Neural cell (in vitro differentiated cells): ENCODE data around the gene ANKS3.
"Not testable (repeated sequence)": the region's sequence is repeated elsewhere in the genome, so short reads cannot be mapped to it uniquely, and the experiment has no call there.

Source experiments
- CTCF ChIP-seq: fragments of 450-650 bp; IDR thresholded peaks from 2 replicates; pipeline ENCODE4 v1.5.1; 2014; ENCODE audit warnings: antibody characterized with exemption, mild to moderate bottlenecking, moderate library complexity; ENCODE audit not compliant: poor library complexity, severe bottlenecking
- EP300 ChIP-seq: fragments of 450-650 bp; conservative IDR thresholded peaks from 2 replicates; pipeline ENCODE4 v1.6.1; 2014; ENCODE audit warnings: antibody characterized with exemption, mild to moderate bottlenecking, moderate library complexity; ENCODE audit not compliant: poor library complexity, severe bottlenecking
- EZH2 ChIP-seq: fragments of 200-600, 300-800 bp; shearing (Covaris generic), sonication (generic); IDR thresholded peaks from 2 replicates; pipeline ENCODE4 v1.6.1; 2014; ENCODE audit warnings: antibody characterized with exemption, low read length, borderline replicate concordance, mild to moderate bottlenecking; ENCODE audit not compliant: insufficient read depth, poor library complexity, severe bottlenecking
- TAF1 ChIP-seq: IDR thresholded peaks from 2 replicates; pipeline ENCODE4 v1.6.1; 2012; ENCODE audit warnings: low read depth
- TF ChIP-seq, protein P1 (sequence below): IDR thresholded peaks from 2 replicates; pipeline ENCODE4 v1.6.1; 2012; ENCODE audit warnings: borderline replicate concordance

- TF ChIP-seq CTCF: peak; percentile 49
- not testable (repeated sequence) for TF ChIP-seq EP300, EZH2, TAF1
- TF ChIP-seq, protein P1, sequence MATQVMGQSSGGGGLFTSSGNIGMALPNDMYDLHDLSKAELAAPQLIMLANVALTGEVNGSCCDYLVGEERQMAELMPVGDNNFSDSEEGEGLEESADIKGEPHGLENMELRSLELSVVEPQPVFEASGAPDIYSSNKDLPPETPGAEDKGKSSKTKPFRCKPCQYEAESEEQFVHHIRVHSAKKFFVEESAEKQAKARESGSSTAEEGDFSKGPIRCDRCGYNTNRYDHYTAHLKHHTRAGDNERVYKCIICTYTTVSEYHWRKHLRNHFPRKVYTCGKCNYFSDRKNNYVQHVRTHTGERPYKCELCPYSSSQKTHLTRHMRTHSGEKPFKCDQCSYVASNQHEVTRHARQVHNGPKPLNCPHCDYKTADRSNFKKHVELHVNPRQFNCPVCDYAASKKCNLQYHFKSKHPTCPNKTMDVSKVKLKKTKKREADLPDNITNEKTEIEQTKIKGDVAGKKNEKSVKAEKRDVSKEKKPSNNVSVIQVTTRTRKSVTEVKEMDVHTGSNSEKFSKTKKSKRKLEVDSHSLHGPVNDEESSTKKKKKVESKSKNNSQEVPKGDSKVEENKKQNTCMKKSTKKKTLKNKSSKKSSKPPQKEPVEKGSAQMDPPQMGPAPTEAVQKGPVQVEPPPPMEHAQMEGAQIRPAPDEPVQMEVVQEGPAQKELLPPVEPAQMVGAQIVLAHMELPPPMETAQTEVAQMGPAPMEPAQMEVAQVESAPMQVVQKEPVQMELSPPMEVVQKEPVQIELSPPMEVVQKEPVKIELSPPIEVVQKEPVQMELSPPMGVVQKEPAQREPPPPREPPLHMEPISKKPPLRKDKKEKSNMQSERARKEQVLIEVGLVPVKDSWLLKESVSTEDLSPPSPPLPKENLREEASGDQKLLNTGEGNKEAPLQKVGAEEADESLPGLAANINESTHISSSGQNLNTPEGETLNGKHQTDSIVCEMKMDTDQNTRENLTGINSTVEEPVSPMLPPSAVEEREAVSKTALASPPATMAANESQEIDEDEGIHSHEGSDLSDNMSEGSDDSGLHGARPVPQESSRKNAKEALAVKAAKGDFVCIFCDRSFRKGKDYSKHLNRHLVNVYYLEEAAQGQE: not testable (repeated sequence)
These were observed 83.5 kb downstream of the ANKS3 start for GRCh38 chr16:4650443-4651074.
